ENCODE results near the gene AGBL5.

AGBL5 gene

GRCh38 chr2:27007416-27008374, 43.8 kb upstream of the AGBL5 start:
- in situ Hi-C loops (cut with MboI; ENCODE audit: low sequenced_read_pairs, unreplicated experiment): no loop called here
- TF ChIP-seq CTCF (IDR thresholded peaks at IDR 0.05; ENCODE audit: borderline replicate concordance, control extremely low read depth, extremely low read depth, insufficient read depth, missing control alignments): no peak
- DNase-seq (ENCODE audit: low spot score): no peak

GRCh38 chr2:27008678-27009077, 42.8 kb upstream of the AGBL5 start:
- in situ Hi-C loops (cut with MboI; ENCODE audit: low sequenced_read_pairs, unreplicated experiment): no loop called here
- TF ChIP-seq CTCF (IDR thresholded peaks at IDR 0.05; ENCODE audit: borderline replicate concordance, control extremely low read depth, extremely low read depth, insufficient read depth, missing control alignments): no peak
- DNase-seq (ENCODE audit: low spot score): no peak

GRCh38 chr2:27009083-27009482, 42.4 kb upstream of the AGBL5 start:
- DNase-seq (ENCODE audit: low spot score): no peak
- in situ Hi-C loops (cut with MboI; ENCODE audit: low sequenced_read_pairs, unreplicated experiment): no loop called here
- TF ChIP-seq CTCF (IDR thresholded peaks at IDR 0.05; ENCODE audit: borderline replicate concordance, control extremely low read depth, extremely low read depth, insufficient read depth, missing control alignments): no peak

GRCh38 chr2:27009716-27010115, 41.8 kb upstream of the AGBL5 start:
- no peak for DNase-seq (ENCODE audit: low spot score)
- in situ Hi-C loops (cut with MboI; ENCODE audit: low sequenced_read_pairs, unreplicated experiment): loop anchor here (10.0 kb wide), 1 partner anchor 45 kb away; no protein-coding TSS in a partner anchor
- no peak for TF ChIP-seq CTCF (IDR thresholded peaks at IDR 0.05; ENCODE audit: borderline replicate concordance, control extremely low read depth, extremely low read depth, insufficient read depth, missing control alignments)

GRCh38 chr2:27010139-27010538, 41.3 kb upstream of the AGBL5 start:
- in situ Hi-C loops (cut with MboI; ENCODE audit: low sequenced_read_pairs, unreplicated experiment): loop anchor here (10.0 kb wide), 1 partner anchor 45 kb away; no protein-coding TSS in a partner anchor
- DNase-seq (ENCODE audit: low spot score): no peak
- TF ChIP-seq CTCF (IDR thresholded peaks at IDR 0.05; ENCODE audit: borderline replicate concordance, control extremely low read depth, extremely low read depth, insufficient read depth, missing control alignments): no peak

GRCh38 chr2:27013738-27014137, 37.7 kb upstream of the AGBL5 start:
- in situ Hi-C loops (cut with MboI; ENCODE audit: low sequenced_read_pairs, unreplicated experiment): loop anchor here (10.0 kb wide), 1 partner anchor 49 kb away; no protein-coding TSS in a partner anchor
- no peak for TF ChIP-seq CTCF (IDR thresholded peaks at IDR 0.05; ENCODE audit: borderline replicate concordance, control extremely low read depth, extremely low read depth, insufficient read depth, missing control alignments)
- DNase-seq (ENCODE audit: low spot score): no peak
